GM18526 (cell line): ENCODE measurements around the gene RAB40C.

Source experiments
- POLR2A ChIP-seq: IDR thresholded peaks from 3 replicates; pipeline ENCODE4 v1.6.1; 2011; ENCODE audit not compliant: insufficient read length; ENCODE audit errors: extremely low read depth

The RAB40C gene

GRCh38 chr16:608019-608418 is 18.2 kb downstream of the RAB40C start:
- no peak for TF ChIP-seq POLR2A

GRCh38 chr16:609316-609715 is 19.4 kb downstream of the RAB40C start:
- no peak for TF ChIP-seq POLR2A

GRCh38 chr16:609984-610383 is 20.1 kb downstream of the RAB40C start:
- no peak for TF ChIP-seq POLR2A

- TF ChIP-seq POLR2A: no peak
Observed at GRCh38 chr16:610513-611381, 20.9 kb downstream of the RAB40C start.

GRCh38 chr16:615122-615521 is 25.3 kb downstream of the RAB40C start:
- no peak for TF ChIP-seq POLR2A

- TF ChIP-seq POLR2A: no peak
Observed at GRCh38 chr16:616733-617586, 27.1 kb downstream of the RAB40C start.

- no peak for TF ChIP-seq POLR2A
Observed at GRCh38 chr16:617855-618254, 28.0 kb downstream of the RAB40C start.

GRCh38 chr16:619476-620100 is 29.7 kb downstream of the RAB40C start:
- TF ChIP-seq POLR2A: no peak

GRCh38 chr16:620700-621525 is 31.0 kb downstream of the RAB40C start:
- no peak for TF ChIP-seq POLR2A

GRCh38 chr16:621526-622105 is 31.8 kb downstream of the RAB40C start:
- TF ChIP-seq POLR2A: no peak

- no peak for TF ChIP-seq POLR2A
Observed at GRCh38 chr16:622920-623280, 33.0 kb downstream of the RAB40C start.

GRCh38 chr16:624526-625070 is 34.7 kb downstream of the RAB40C start:
- TF ChIP-seq POLR2A: no peak

GRCh38 chr16:625117-625976 is 35.5 kb downstream of the RAB40C start:
- no peak for TF ChIP-seq POLR2A

- TF ChIP-seq POLR2A: no peak
Observed at GRCh38 chr16:625977-626765, 36.3 kb downstream of the RAB40C start.
